Fibroblast of pulmonary artery (primary cell): ENCODE results near the gene CAMSAP1.

Experiments used
- DNase-seq: peaks from one replicate; pipeline ENCODE4 v3.0.0-alpha.2; 2010; ENCODE audit warnings: low read depth
- H3K4me3 ChIP-seq: replicated peaks from 2 replicates; pipeline ENCODE4 v1.5.1; 2011; ENCODE audit warnings: low read depth, mild to moderate bottlenecking, control low read depth, low read length, moderate library complexity
- TF ChIP-seq, protein P1 (sequence below): IDR thresholded peaks from 2 replicates; pipeline ENCODE4 v1.5.1; 2011; ENCODE audit warnings: mild to moderate bottlenecking, control low read depth, low read length, inconsistent platforms; ENCODE audit errors: missing control alignments

Gene CAMSAP1

GRCh38 chr9:135839516-135839915, 67.8 kb downstream of the CAMSAP1 start:
- H3K4me3 ChIP-seq = no peak overlapping the region
- TF ChIP-seq, protein P1, sequence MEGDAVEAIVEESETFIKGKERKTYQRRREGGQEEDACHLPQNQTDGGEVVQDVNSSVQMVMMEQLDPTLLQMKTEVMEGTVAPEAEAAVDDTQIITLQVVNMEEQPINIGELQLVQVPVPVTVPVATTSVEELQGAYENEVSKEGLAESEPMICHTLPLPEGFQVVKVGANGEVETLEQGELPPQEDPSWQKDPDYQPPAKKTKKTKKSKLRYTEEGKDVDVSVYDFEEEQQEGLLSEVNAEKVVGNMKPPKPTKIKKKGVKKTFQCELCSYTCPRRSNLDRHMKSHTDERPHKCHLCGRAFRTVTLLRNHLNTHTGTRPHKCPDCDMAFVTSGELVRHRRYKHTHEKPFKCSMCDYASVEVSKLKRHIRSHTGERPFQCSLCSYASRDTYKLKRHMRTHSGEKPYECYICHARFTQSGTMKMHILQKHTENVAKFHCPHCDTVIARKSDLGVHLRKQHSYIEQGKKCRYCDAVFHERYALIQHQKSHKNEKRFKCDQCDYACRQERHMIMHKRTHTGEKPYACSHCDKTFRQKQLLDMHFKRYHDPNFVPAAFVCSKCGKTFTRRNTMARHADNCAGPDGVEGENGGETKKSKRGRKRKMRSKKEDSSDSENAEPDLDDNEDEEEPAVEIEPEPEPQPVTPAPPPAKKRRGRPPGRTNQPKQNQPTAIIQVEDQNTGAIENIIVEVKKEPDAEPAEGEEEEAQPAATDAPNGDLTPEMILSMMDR = no peak
- DNase-seq = no peak

DNA sequence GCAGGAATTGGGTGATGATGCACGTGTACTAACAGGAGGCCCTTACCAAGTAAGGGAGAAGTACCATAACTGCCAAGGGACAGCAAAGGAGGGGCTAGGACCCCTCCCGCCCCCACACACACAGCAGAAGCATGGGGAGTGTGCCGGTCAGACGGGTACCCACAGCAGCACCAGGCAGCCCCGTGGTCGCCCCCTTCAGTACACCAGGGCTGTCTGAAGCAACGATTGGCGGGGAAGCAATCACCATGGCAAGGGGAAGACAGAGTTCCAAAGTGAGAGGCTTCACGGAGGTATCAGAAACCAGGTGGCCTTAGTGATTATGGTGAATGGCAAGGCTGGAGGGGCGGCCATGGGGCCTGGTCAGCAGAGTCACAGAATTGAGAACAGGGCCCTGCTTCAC, 72.2 kb downstream of the CAMSAP1 start:
- TF ChIP-seq, protein P1 = no peak
- DNase-seq = no peak
- H3K4me3 ChIP-seq = no peak overlapping the region

DNA sequence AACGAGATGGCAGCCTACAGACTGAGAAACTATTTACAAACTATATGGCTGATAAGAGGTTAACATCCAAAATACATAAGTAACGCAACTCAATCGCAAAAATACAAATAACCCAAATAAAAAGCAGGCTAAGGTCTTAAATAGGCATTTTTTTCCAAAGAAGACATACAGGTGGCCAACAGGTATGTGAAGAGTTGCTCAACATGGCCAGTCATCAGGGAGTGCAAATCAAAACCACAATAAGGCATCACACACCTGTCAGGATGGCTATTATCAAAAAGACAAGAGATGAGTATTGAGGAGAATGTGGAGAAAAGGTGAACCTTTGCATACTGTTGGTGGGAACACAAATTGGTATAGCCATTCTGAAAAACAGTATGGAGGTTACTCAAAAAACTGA, 73.5 kb downstream of the CAMSAP1 start:
- H3K4me3 ChIP-seq = no peak overlapping the region
- no peak for DNase-seq
- TF ChIP-seq, protein P1 = no peak

DNA sequence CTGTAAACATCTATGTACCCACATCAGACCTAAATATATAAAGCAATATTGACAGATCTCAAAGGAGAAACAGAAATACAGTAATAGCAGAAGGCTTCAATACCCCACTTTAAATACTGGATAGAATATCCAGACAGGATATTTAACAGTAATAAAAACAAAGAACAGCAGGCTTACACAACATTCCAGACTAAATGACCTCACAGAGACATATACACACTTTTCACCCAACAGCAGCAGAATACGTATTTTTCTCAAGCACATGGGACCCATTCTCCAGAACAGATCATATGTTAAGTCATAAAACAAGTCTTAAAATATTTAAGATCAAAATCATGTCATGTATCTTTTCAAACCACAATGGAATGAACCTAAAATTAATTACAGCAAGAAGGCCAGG, 76.8 kb downstream of the CAMSAP1 start:
- TF ChIP-seq, protein P1 = no peak
- no peak overlapping the region for H3K4me3 ChIP-seq
- no peak for DNase-seq

DNA sequence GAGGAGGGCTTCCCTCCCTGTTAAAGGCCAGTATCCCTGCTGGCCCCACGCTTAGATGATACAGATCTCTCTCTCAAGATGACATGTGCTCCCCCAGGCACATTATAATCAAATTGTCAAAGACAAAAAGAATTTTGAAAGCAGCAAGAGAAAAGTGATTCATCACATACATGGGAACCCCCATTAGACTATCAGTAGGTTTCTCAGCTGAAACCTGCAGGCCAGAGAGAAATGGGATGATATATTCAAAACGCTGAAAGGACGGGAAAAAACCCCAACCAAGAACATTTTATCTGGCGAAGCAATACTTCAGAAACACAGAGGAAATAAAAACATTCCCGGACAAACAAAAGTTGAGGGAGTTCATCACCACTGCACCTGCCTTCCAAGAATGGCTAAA, 78.7 kb downstream of the CAMSAP1 start:
- TF ChIP-seq, protein P1 = no peak
- no peak for DNase-seq
- H3K4me3 ChIP-seq = no peak overlapping the region

DNA sequence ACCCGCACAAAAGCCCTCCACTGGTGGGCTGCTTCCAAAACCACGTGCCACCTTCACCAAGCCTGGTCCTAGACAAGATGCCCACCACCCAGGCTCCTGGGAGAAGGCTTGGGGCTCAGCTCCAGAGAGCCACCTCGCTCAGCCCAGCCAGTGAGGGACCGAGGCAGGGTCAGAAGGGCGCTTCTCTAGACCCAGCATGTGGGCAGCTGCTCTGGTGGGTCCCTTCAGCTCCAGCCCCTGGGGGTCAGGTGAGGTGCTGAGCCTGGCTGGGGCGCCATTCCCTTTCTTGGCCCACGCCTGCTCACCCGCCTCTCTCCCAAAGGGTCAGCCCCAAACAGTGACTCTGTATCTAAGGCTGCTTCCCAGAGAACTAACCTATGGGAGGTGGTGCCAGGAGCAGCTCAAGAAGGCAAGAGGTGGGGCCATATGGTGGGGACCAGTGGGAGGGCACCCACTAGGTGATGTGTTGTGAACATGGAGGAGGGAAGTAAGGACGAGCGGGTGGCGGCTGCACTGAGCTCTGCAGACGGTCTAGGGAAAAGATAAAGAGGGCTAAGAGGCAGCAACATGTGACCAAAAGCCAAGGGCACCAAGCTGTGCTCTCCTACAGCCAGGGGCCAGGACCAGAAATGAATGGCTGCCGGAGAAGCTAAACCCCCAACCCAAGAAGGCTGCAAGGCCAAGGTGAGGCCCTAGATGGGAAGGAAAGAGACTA, 79.3 kb downstream of the CAMSAP1 start:
- TF ChIP-seq, protein P1 = no peak
- no peak for DNase-seq
- no peak overlapping the region for H3K4me3 ChIP-seq

DNA sequence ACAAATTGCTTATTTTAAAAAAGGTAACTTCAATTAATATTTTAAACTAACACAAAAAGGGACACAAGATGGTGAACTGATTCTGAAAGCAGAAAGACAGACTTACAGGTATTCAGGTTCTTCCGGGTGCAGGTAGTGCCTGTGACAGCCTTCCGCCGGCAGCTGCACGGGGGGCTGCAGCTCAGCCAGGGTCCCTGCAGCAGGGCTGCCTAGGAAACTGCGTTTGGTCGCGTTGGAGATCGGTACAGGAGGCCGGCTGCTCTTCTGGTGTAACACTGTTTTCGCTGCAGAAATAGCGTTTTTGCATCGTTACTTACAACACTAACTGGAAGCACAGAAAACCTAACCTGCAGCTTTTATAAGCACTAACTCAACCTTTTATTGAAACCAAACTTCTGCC, 80.0 kb downstream of the CAMSAP1 start:
- TF ChIP-seq, protein P1 = no peak
- no peak for DNase-seq
- H3K4me3 ChIP-seq = no peak overlapping the region
